Astrocyte (in vitro differentiated cells and primary cell): ENCODE data around the gene TROAP.

Experiments used
- EZH2 ChIP-seq: IDR thresholded peaks from 2 replicates; pipeline ENCODE4 v1.6.1; 2012; ENCODE audit warnings: mild to moderate bottlenecking, low read length, inconsistent platforms; ENCODE audit not compliant: insufficient read depth
- TF ChIP-seq, protein P1 (sequence below): IDR thresholded peaks from 2 replicates; pipeline ENCODE4 v1.5.1; 2011; ENCODE audit warnings: low read depth, mild to moderate bottlenecking, inconsistent platforms, low read length, moderate library complexity; ENCODE audit not compliant: insufficient read depth

DNA sequence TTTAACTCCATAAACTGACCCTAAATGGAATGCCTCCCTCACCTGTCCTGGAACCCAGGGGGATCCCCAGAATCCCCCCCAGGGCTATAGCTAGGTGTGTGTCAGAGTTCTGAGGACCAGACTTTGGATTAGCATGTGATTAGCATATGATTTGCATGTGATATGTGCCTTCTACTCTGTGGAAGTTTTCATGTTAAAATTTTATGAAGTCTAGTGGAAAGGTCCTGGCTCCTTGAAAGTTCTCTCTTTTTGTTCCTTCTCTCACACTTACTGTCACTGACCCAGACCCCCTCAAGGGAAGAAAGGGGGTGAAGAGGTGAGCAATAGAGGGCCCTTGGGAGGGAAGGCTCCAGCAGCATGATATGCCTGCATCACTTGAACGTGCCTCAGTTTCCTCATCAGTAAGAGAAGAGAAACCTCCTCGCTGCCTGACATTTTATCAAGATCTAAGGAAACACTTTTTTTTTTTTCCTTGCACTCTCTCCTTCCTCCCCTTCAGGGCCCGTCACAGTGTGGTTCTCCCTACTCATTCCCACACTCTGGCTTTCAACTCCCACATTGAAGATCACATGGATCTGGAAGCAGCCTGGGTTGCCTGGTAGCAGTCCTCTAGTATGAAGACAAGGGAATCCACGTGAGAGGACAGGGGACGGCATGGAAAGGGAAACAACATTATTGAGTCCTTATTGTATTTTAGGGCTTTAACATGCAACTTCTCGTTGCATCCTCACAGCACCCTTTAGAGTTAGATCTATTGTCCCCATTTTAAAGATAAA is 17.2 kb downstream of the TROAP start:
- TF ChIP-seq, protein P1, sequence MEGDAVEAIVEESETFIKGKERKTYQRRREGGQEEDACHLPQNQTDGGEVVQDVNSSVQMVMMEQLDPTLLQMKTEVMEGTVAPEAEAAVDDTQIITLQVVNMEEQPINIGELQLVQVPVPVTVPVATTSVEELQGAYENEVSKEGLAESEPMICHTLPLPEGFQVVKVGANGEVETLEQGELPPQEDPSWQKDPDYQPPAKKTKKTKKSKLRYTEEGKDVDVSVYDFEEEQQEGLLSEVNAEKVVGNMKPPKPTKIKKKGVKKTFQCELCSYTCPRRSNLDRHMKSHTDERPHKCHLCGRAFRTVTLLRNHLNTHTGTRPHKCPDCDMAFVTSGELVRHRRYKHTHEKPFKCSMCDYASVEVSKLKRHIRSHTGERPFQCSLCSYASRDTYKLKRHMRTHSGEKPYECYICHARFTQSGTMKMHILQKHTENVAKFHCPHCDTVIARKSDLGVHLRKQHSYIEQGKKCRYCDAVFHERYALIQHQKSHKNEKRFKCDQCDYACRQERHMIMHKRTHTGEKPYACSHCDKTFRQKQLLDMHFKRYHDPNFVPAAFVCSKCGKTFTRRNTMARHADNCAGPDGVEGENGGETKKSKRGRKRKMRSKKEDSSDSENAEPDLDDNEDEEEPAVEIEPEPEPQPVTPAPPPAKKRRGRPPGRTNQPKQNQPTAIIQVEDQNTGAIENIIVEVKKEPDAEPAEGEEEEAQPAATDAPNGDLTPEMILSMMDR: no peak
- no peak for TF ChIP-seq EZH2
